Liver (tissue), 9 donors: ENCODE data around the gene TULP4. TPM values are rescaled to one million over a fixed set of nuclear protein-coding genes. Genes with fewer than 3 reads are reported as not detected.

Experiments used
- DNase-seq: peaks from one replicate; pipeline ENCODE4 v3.0.0-alpha.2; 2017; ENCODE audit warnings: low spot score
- H3K27ac ChIP-seq, 2 donors: one replicate each; pipeline ENCODE4 v1.7.0; 2013; ENCODE audit warnings: inconsistent platforms in 2 of 2, low read length in 2 of 2, control low read depth in 1 of 2, low read depth in 1 of 2, mild to moderate bottlenecking in 1 of 2
- H3K27me3 ChIP-seq, 4 donors: one replicate each; pipeline versions ENCODE4 v1.6.1 to v1.7.0; 2013; ENCODE audit warnings: low read length in 3 of 4, inconsistent platforms in 1 of 4, mild to moderate bottlenecking in 1 of 4, moderate library complexity in 1 of 4; ENCODE audit not compliant: control insufficient read depth in 4 of 4, insufficient read depth in 4 of 4
- H3K36me3 ChIP-seq, 4 donors: one replicate each; pipeline versions ENCODE4 v1.6.1 to v1.7.0; 2013; ENCODE audit warnings: low read length in 3 of 4, mild to moderate bottlenecking in 3 of 4, low read depth in 1 of 4, moderate library complexity in 1 of 4; ENCODE audit not compliant: control insufficient read depth in 4 of 4, insufficient read depth in 3 of 4
- H3K4me1 ChIP-seq, 4 donors: one replicate each; pipeline versions ENCODE4 v1.6.1 to v1.7.0; 2013; ENCODE audit warnings: low read length in 3 of 4, mild to moderate bottlenecking in 3 of 4, moderate library complexity in 1 of 4; ENCODE audit not compliant: control insufficient read depth in 4 of 4, insufficient read depth in 4 of 4
- H3K4me3 ChIP-seq, 3 donors: one replicate each; pipeline versions ENCODE4 v1.6.1 to v1.7.0; 2013; ENCODE audit warnings: low read length in 3 of 3, control low read depth in 1 of 3, low read depth in 1 of 3, mild to moderate bottlenecking in 1 of 3
- H3K9ac ChIP-seq, 2 donors: one replicate each; pipeline ENCODE4 v1.7.0; 2013; ENCODE audit warnings: low read length in 2 of 2, mild to moderate bottlenecking in 2 of 2, moderate library complexity in 2 of 2, control low read depth in 1 of 2, low read depth in 1 of 2
- H3K9me3 ChIP-seq, 4 donors: one replicate each; pipeline versions ENCODE4 v1.6.1 to v1.7.0; 2013; ENCODE audit warnings: low read length in 3 of 4; ENCODE audit not compliant: control insufficient read depth in 4 of 4
- ATF3 ChIP-seq: IDR thresholded peaks from 2 replicates; pipeline ENCODE4 v1.6.1; 2016; ENCODE audit warnings: antibody characterized with exemption
- CTCF ChIP-seq: fragments of 150-350 bp; IDR thresholded peaks from 2 replicates; pipeline ENCODE4 v1.5.1; 2017; ENCODE audit warnings: improper control_type of control experiment, low read depth, low read length; ENCODE audit not compliant: missing input control
- EGR1 ChIP-seq, 2 donors: IDR thresholded peaks; 2 replicates each; pipeline ENCODE4 v1.6.1; 2016 to 2018; ENCODE audit warnings: antibody characterized with exemption in 2 of 2, low read depth in 2 of 2
- FOXA1 ChIP-seq: IDR thresholded peaks from 2 replicates; pipeline ENCODE4 v1.6.1; 2016; ENCODE audit warnings: antibody characterized with exemption
- FOXA2 ChIP-seq: IDR thresholded peaks from 2 replicates; pipeline ENCODE4 v1.6.1; 2016; ENCODE audit warnings: antibody characterized with exemption
- GABPA ChIP-seq, 2 donors: IDR thresholded peaks in 1 of 2; conservative IDR thresholded peaks in 1 of 2; 2 replicates each; pipeline ENCODE4 v1.6.1; 2016; ENCODE audit warnings: antibody characterized with exemption in 2 of 2, mild to moderate bottlenecking in 1 of 2, moderate library complexity in 1 of 2
- HNF4A ChIP-seq, 2 donors: conservative IDR thresholded peaks; 2 replicates each; pipeline ENCODE4 v1.6.1; 2016; ENCODE audit warnings: antibody characterized with exemption in 2 of 2, mild to moderate bottlenecking in 2 of 2
- HNF4G ChIP-seq: IDR thresholded peaks from 2 replicates; pipeline ENCODE4 v1.6.1; 2016; ENCODE audit warnings: antibody characterized with exemption
- JUND ChIP-seq, 2 donors: IDR thresholded peaks; 2 replicates each; pipeline ENCODE4 v1.6.1; 2016; ENCODE audit warnings: antibody characterized with exemption in 2 of 2
- MAX ChIP-seq: IDR thresholded peaks from 2 replicates; pipeline ENCODE4 v1.6.1; 2016; ENCODE audit warnings: antibody characterized with exemption
- NR2F2 ChIP-seq: IDR thresholded peaks from 2 replicates; pipeline ENCODE4 v1.6.1; 2016; ENCODE audit warnings: antibody characterized with exemption
- REST ChIP-seq: IDR thresholded peaks from 2 replicates; pipeline ENCODE4 v1.6.1; 2016; ENCODE audit warnings: antibody characterized with exemption, mild to moderate bottlenecking
- SP1 ChIP-seq: IDR thresholded peaks from 2 replicates; pipeline ENCODE4 v1.6.1; 2018; ENCODE audit warnings: antibody characterized with exemption, mild to moderate bottlenecking
- TAF1 ChIP-seq: conservative IDR thresholded peaks from 2 replicates; pipeline ENCODE4 v1.6.1; 2016; ENCODE audit warnings: antibody characterized with exemption, mild to moderate bottlenecking
- YY1 ChIP-seq: IDR thresholded peaks from 2 replicates; pipeline ENCODE4 v1.6.1; 2016; ENCODE audit warnings: antibody characterized with exemption, mild to moderate bottlenecking
- ZBTB33 ChIP-seq: IDR thresholded peaks from 2 replicates; pipeline ENCODE4 v1.6.1; 2016; ENCODE audit warnings: antibody characterized with exemption
- WGBS: extraction: QIAGEN DNeasy Blood & Tissue Kit; methylation state at CpG from one replicate; pipeline ENCODE4 v1.1.7; 2013; 5-methylcytosine and 5-hydroxymethylcytosine counted together
- polyA plus RNA-seq, 2 donors: library from polyadenylated mRNA; stranded (reverse) in 1 of 2; unstranded in 1 of 2; fragments of 200-250 nt in 1 of 2; fragments of >200 nt in 1 of 2; fragmentation: Nextera tagmentation in 1 of 2; extraction: Ambion mirVana in 1 of 2; gene quantifications; one replicate each; pipeline versions ENCODE4 v1.2.1 to v1.2.3, GENCODE V29; 2013 to 2015
- total RNA-seq, 2 donors: library from RNA; depleted of rRNA; stranded (reverse); fragments of >200 nt; gene quantifications; one replicate each; pipeline ENCODE4 v1.2.3, GENCODE V29; 2014
- donor health status: healthy.
- donor health status: healthy.
- donor health status: healthy.
- donor health status: healthy.
- donor health status: healthy.

Gene TULP4
- total and polyA plus RNA-seq, 4 donors, result 2.2 to 53.3 (median 18.0) TPM

GRCh38 chr6:158405933-158406332, 93.7 kb downstream of the TULP4 start:
- Histone ChIP-seq H3K4me1 (no peaks in the 10 kb centered on the region), H3K4me3 (no peak overlapping the region), H3K27ac (no peak overlapping the region), H3K36me3 (no peaks in the 10 kb centered on the region), H3K27me3 (no peaks in the 10 kb centered on the region), H3K9me3 (no peaks in the 10 kb centered on the region), H3K9ac (no peak overlapping the region)
- DNase-seq, result no peak
- TF ChIP-seq REST (no peak), SP1 (no peak), ZBTB33 (no peak), FOXA2 (no peak), CTCF (no peak)
- 94% methylated on average over 2 of the region's 2 CpGs for WGBS

- 84% methylated on average over 2 of the region's 2 CpGs for WGBS
- Histone ChIP-seq H3K27ac (no peak overlapping the region), H3K9me3 (no peaks in the 10 kb centered on the region)
Observed at GRCh38 chr6:158406736-158407135, 94.5 kb downstream of the TULP4 start.

More at GRCh38 chr6:158406736-158407135, 94.5 kb downstream of the TULP4 start:
- Histone ChIP-seq H3K4me1 (no peaks in the 10 kb centered on the region), H3K4me3 (no peak overlapping the region), H3K27me3 (no peaks in the 10 kb centered on the region), H3K9ac (no peak overlapping the region), H3K36me3 (no peaks in the 10 kb centered on the region)
- TF ChIP-seq FOXA1 (no peak), SP1 (no peak), GABPA (IDR thresholded peaks at IDR 0.05 in 1 of 2, conservative IDR thresholded peaks at IDR 0.05 in 1 of 2) (no peak), CTCF (no peak), NR2F2 (no peak), REST (no peak), JUND (IDR thresholded peaks at IDR 0.05) (no peak), YY1 (no peak), FOXA2 (no peak), ATF3 (no peak), HNF4G (no peak), MAX (no peak), EGR1 (IDR thresholded peaks at IDR 0.05; ENCODE audit: low read depth in 2 of 2) (no peak), HNF4A (conservative IDR thresholded peaks at IDR 0.05) (no peak), ZBTB33 (no peak), TAF1 (no peak)
- DNase-seq, result no peak
